Measurements from ENCODE around the gene MEGF8.

The MEGF8 gene

DNA sequence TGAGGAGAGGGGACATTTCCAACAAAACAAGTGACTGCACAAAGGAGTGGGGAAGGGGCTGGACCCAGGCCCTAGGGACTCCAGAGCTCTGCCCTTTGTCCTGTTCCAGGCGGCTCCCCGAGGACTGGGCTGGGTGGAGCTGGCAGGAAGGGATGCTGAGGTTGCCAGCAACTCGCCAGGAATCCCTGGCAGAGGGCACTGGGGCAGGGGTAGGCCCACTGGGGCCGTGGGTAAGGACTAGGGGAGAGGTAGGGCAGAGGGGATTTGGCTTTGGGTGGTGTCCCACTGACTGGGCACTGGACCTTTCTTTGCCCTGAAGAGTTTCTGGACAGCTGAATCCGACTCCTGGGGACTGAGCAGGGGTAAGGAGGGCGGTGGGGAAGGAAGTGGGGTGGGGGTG lies 93.9 kb downstream of the MEGF8 start:
- DNase-seq (ENCODE audit: low spot score): no peak

DNA sequence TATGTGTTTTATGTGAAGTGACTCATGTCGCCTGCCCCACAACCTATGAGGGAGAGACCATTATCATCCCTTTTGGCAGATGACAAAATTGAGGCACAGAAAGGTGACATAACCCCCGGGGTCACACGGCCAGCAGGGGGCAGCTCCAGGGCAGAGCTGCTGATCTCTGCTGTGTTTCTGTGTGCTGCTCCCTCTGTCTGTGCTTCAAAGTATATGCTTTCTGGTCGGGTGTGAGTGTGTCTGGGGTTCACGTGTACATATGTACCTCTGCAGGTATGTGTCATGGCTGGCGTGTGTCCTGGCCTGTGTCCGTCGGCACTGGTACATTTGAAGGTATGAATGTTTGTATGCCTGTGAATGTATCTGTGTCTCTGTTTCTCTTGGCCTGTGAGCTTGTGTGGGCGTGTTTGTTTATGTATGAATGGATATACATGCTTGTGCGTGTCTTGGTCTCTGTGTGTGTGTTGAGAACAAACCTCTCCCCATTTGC lies 94.7 kb downstream of the MEGF8 start:
- DNase-seq (ENCODE audit: low spot score): no peak

DNA sequence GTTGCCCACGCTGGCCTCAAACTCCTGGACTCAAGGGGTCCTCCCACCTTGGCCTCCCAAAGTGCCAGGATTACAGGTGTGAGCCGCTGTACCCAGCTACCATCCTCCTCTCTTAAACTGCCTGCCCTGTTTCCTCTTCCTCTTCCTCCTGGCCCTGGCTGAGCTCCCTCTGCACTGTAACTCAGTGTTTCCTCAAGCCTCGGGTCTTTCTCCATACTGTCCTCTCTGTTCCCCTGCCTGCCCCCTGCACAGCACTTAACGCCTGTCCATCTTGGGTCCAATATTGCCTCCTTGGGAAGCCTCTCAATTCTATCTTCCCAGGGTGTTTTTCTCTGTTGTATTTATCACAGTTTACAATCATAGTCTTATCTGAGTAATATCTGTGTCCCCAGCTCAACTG lies 95.7 kb downstream of the MEGF8 start:
- DNase-seq (ENCODE audit: low spot score): no peak

DNA sequence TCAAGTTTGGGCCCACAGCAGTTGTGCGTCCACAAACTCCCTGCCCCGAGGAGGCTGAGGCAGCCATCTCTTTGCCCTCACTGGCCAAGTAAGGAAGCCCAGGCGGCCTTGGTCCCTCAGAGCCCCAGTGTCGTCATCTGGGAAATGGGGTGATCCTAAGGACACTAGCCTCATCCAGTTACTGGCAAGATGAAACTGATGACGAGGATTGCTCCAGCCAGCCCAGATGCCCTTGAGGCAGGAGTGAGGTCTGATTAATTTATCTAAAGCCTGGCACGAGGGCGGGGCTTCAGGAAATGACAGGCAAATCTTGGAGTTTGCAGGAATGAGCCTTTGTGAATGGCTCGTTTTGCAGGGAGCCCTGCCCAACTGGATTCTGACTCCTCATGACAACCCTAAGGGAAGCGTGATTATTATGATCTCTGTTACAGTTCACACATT lies 96.2 kb downstream of the MEGF8 start:
- DNase-seq (ENCODE audit: low spot score): no peak

DNA sequence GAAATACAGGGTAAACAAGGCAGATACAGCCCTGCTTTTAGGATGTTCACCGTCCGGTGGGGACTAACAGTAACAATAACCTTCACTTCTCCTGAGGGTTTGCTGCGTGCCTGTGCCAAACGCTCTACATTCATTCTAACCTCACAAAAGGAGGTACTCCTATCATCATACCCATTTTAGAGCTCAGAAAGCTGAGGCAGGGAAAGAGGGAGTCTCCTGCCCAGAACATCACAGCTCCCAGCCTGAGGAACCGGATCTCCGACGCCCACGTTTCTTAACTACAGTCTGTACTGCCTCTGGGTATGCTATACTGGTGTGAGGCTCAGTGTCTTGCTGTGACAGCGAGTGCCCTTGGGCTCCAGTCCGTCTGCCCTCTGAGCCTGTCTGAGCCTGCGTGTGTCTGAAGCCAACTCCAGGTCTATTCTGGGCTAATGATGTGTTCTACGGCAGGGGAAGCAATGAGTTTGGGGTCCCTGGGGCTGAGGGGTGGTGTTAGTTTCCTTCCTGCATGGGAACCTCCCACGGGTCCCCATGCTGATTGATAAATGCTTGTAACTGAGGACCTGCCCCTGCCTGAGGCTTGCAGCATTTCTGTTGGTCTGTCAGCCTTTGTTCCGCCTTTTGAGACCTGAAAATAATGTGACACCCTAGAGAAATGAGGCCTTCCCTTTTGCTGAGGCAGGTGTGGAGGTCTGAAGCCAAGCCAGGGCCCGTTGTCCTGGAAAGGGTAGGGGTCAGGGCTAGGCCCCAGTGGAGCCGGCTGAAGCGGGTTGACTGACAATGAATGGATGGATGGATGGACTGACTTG lies 96.9 kb downstream of the MEGF8 start:
- DNase-seq (ENCODE audit: low spot score): no peak

DNA sequence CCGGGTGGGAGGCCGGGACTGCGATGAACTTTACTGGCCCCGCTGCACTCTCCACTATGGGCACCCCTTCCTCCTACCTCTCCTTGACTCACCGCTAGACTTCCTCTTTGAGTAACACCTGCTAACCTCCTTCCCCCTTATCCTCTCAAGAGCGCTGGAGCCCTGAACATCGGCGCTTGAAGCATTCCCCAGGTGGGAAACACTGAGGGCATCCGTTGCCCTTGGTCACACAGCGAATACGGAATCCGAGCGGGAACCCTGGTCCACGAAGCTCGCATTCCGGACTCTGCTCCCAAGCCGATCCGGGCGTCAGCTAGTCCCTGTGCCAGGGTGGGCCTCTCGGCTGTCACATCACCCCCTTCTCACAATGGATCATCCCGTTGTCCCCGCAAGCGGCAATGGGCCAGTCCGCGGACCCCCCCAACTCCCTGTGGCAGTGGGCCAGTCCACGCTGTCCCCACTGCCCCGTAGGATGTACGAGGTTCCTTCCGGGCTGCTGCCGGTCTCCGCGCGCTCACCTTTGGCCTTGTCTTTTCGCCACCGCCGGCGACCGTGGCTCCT lies 97.5 kb downstream of the MEGF8 start:
- DNase-seq (ENCODE audit: low spot score): peak; percentile 60

DNA sequence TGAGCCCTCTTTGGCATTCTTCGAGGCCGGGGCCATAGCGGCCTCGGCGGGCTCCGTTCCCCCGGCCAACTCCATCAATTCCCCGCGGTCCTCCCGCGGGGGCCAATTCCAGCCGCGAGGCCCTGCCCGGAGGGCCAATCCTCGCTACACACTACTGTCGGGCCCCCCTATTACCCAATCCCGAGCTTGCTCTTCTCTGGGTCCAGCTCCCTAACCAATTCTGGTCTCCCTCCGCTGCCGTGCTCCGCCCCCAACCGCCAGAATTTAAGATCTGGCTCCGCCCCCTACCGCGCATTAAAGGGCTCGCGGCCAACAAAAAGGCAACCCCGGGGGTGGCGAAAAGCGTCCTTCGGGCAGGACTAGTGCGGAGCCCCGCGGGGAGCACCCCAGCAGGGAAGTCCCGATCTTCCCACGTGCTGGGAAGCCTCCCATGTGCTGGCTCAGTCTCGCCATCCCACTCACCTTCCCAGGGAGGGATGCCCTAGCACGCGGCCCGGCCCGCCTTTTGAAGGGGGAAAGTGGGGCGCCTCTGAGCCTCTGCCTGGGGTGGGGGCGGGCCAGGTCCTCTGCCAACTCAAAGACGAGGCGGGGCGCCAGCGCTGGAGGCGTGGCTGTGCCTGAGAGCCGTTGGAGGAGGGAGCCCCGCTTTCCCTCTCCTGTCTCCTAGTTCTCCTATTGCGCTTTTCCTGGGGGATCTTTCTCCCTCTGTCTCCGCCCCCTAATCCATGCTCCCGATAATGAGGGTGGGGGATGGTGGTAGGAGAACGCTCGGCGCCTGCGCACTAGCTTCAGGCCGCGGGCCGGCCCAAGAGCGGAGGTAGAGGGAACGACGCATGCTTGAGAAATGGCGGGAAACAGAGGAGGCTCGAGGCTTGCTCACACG lies 98.3 kb downstream of the MEGF8 start:
- peak; percentile 96 for DNase-seq (ENCODE audit: low spot score)

DNA sequence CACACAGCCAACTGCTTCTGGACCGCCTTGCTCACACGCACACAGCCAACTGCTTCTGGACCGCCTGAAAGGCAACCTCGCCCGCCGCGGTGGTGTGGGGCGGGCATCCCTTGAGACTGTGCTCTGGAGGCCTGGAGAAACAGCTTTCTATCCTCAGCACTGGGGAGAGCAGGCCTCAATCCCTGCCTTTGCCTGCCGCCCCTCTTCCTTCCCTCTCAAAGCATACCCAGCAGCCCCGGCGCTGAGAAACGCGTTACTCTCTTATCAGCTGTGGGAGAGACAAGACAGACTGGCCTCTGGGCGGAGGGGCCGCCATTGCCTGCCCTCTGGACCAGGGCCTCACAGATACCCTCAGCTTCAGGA lies 98.9 kb downstream of the MEGF8 start:
- no peak for DNase-seq (ENCODE audit: low spot score)

DNA sequence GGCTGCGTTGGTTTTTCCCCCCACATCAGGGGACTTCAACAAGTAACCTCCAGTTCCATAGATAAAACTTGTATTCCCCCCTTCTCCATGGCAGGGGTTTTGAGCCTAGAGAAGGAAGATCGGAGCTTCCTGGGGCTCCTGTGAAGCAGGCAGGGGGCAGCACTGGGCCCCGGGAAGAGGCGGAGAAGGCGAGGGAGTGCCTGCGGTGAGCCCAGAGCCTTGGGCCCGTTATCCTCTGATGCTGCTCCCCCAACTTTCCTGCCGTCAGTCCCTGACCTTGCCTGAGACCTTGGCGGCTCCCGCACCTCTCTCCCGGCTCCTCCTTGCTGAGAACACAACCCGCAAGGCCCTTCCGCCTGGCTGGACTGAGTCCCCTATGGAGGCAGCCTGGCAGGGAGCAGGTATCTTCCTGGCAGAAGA lies 99.3 kb downstream of the MEGF8 start:
- DNase-seq (ENCODE audit: low spot score): no peak

DNA sequence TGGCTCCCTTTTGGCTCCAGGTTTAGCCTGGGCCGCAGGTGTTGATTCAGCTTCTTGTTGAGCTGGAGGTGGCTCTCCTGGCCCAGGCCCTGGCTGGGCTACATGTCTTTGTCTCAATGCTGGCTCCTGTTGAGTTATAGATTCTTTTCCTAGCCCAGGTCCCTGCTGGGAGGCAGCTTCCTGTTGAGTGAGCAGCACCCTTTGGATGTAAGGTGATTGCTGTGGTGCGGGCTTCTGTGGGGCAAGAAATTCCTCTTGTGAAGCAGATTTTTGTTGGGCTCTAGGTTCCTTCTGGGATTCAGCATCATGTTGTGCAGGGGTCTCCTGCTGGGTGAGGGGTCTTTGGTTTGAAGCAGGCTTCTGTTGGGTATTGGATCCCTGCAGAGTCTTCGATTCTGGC lies 101.2 kb downstream of the MEGF8 start:
- no peak for DNase-seq (ENCODE audit: low spot score)

DNA sequence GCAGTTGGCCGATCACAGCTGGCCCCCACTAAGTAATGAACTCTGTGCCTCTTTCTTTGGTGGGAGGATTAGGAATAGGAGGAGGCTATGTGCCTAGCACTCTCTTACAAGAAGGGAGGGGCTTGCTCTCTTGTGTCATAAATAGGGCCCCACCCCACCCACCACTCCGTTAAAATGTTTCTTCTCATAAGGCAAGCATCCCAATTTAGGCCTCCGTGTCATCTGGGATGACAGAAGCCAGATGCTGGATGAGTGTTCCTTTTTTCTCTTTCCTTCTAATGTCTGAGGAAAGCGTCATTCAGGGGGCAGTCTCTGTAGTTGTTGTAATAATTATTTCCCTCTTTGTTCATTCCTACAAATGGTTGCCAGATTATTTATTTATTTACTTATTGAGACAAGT lies 101.9 kb downstream of the MEGF8 start, which contains the start of gene LIPE:
LIPE (minus strand) TSS at position 76 of the 400 bp plus-strand sequence. CDS start 239 bp downstream, outside the sequence.
- DNase-seq (ENCODE audit: low spot score): no peak

Data from putamen (tissue), 1 donor.